Activated T-cell treated with anti-CD3 and anti-CD28 coated beads, Interleukin-2, amount 50 U/mL, for 48 hours (primary cell): ENCODE measurements around the gene PCDHB3.
"Not testable (repeated sequence)": the region's sequence is repeated elsewhere in the genome, so short reads cannot be mapped to it uniquely, and the experiment has no call there.

Experiments
- DNase-seq, 2 experiments: peaks; one replicate each; pipeline ENCODE4 v3.0.0-alpha.2; 2020

The PCDHB3 gene

GRCh38 chr5:141100243-141100805 is at the start of gene PCDHB3:
Gene PCDHB3, plus strand, starts transcription at chr5:141100473. Its CDS starts 177 bp downstream, at chr5:141100650.
- DNase-seq: peak; percentile 53 to 61

DNA sequence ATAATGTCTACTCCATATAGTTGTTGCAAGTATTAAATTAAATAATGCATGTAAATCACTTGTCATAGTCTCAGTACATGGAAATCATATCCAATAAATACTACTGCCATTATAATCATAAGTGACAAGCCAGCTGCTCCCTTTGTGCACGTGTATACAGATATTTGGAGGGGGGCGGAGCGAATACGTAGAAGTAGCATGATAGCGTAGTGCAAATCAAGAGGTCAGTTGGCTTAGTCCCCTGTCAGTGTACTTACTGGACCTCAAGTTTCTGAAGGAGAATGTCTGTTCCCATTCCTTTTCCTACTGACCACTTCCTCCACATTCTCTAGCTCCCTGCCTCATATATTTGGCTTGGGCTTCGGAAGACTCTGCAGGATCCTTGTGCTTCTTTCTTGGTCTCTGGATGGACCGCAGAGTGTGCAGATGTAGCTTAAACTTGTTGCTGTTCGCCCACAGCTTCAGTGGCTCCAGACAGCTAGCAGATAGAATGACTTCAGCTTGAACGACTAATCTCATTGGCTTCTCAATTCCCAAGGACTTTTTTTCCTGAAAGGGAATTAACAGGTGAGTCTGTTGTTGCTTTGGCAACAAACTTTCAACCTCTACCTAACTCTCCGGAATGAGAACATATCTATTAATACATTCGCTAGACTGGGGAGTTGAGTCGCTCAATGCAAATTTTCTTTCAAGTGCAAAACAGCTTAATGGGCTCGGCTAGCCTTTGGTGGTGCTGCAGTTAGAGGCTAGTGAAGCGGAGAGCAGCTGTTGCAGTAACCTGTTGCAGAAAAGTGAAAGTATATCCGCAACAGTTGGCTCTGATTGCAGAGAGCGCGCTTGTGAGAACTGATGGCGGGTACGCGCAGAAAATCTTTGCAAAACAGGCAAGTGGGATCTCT is 49.4 kb upstream of the PCDHB3 start, which contains the start of gene PCDHB1:
Gene PCDHB1, plus strand, starts transcription at position 753 of the 899 bp plus-strand sequence. Its CDS starts 97 bp downstream, at position 850.
- no peak for DNase-seq

DNA sequence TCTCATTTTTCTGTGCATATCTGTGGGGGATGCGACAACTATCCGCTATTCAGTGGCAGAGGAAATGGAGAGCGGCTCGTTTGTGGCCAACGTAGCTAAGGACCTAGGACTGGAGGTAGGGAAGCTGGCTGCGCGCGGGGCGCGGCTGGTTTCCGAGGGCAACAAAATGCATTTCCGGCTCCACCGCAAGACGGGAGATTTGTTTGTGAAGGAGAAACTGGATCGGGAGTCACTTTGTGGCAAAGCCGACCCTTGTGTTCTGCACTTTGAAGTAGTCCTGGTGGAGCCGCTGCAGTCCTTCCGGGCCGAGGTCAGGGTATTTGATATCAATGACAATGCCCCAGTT is 48.8 kb upstream of the PCDHB3 start:
- DNase-seq: no peak

DNA sequence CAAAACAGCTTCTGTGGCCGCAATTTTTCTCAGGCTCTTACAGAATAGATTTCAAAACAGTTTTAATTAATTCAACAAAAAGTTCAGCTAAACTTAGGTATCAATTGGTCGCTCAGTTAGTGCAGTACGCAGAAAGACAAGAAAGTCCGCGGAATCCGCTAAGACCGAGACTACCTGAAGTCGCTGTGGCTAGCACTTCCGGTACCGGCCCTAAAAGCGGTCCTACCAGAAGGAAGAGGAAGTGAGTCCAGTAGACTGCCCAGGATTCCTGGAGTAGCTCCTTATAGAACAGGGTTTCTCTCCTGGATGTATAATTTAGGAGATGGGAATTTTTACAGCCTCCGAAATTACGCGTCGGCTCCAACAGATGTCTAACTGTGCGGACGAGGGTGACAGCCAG is 22.4 kb upstream of the PCDHB3 start:
- DNase-seq: no peak

DNA sequence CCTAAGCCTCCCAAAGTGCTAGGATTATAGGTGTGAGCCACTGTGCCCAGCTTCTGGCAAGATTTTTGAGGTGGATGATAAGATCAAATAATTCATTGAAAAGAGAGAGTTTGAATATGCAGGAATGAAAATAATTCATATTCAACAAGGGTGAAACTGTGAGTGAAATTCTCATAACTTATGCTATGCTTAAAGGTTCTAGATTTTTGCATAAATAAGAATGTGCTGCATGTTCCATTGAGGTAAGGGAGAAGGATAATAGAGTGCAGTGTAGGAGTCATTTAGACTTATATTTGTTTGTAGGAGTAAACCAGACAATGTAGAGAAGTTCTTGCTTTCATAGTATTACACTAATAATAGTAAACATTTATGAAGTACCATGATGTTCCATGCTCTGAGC is 18.0 kb upstream of the PCDHB3 start:
- DNase-seq: no peak

DNA sequence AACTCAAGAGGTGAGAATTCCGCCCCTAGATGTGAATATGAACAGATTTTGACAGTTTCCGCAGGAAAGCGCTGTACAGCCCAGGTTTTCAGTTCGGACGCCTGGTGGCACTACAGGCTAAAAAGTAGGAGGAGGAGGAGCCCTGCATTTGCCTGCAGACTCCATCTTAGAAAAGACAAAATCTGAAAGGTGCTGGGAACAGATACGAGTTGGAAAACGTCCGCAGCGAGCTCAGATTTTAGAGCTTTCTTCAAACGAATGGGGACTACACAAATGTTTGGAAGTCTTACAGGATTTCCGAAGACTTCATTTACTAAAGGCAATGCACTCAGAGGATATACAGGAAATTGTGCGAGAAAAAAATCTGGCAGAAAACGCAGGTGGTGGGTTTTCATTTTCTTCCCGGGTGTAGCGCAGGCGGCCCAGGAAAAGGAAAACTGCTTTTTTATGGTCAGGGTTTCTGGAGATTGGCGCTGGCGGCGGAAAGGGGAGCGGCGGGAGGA is 15.7 kb upstream of the PCDHB3 start:
- peak; percentile 34 to 48 for DNase-seq

- DNase-seq: no peak
Observed at GRCh38 chr5:141094481-141095262, 5.6 kb upstream of the PCDHB3 start, which contains the start of gene PCDHB2. Gene PCDHB2, plus strand, starts transcription at chr5:141094615. Its CDS starts 176 bp downstream, at chr5:141094791.

- no peak for DNase-seq
Observed at GRCh38 chr5:141095263-141095641, 5.0 kb upstream of the PCDHB3 start.

DNA sequence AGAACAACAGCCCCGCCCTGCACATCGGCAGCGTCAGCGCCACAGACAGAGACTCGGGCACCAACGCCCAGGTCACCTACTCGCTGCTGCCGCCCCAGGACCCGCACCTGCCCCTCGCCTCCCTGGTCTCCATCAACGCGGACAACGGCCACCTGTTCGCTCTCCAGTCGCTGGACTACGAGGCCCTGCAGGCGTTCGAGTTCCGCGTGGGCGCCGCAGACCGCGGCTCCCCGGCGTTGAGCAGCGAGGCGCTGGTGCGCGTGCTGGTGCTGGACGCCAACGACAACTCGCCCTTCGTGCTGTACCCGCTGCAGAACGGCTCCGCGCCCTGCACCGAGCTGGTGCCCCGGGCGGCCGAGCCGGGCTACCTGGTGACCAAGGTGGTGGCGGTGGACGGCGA is 4.1 kb upstream of the PCDHB3 start:
- DNase-seq: not testable (repeated sequence)

DNA sequence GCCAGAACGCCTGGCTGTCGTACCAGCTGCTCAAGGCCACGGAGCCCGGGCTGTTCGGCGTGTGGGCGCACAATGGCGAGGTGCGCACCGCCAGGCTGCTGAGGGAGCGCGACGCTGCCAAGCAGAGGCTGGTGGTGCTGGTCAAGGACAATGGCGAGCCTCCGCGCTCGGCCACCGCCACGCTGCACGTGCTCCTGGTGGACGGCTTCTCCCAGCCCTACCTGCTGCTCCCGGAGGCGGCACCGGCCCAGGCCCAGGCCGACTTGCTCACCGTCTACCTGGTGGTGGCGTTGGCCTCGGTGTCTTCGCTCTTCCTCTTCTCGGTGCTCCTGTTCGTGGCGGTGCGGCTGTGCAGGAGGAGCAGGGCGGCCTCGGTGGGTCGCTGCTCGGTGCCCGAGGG is 3.7 kb upstream of the PCDHB3 start:
- DNase-seq: not testable (repeated sequence)

DNA sequence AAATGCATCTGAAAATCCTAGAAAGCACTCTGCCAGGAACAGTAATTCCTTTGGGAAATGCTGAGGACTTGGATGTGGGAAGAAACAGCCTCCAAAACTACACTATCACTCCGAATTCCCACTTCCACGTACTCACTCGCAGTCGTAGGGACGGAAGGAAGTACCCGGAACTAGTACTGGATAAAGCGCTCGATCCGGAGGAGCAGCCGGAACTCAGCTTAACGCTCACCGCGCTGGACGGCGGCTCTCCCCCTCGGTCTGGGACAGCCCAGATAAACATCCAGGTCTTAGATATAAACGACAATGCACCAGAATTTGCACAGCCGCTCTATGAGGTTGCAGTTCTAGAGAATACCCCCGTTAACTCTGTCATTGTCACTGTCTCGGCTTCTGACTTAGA is 786 bp downstream of the PCDHB3 start:
- no peak for DNase-seq

DNA sequence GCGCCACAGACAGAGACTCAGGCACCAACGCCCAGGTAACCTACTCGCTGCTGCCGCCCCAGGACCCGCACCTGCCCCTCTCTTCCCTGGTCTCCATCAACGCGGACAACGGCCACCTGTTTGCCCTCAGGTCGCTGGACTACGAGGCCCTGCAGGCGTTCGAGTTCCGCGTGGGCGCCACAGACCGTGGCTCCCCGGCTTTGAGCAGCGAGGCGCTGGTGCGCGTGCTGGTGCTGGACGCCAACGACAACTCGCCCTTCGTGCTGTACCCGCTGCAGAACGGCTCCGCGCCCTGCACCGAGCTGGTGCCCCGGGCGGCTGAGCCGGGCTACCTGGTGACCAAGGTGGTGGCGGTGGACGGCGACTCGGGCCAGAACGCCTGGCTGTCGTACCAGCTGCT is 1.8 kb downstream of the PCDHB3 start:
- not testable (repeated sequence) for DNase-seq

- not testable (repeated sequence) for DNase-seq
Observed at GRCh38 chr5:141102471-141102870, 2.2 kb downstream of the PCDHB3 start.

DNA sequence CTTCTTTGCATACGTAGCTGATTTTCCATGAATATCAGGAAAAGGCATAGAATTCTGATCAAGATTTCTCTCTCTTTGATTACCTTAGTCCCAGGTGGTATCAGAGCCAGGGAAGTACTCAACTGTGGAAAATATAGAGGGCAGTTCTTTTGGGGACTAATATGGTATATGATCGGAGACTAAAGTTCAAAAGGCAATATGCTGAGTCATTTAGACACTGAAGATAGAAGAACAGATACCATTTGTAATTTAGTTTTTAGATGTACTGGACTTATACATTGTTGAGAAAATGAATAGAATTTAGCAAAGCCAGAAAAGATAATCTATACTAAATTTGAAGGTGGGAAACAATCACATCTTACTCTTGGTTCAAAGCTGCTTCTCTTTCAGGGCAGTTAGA is 5.1 kb downstream of the PCDHB3 start:
- DNase-seq: no peak

DNA sequence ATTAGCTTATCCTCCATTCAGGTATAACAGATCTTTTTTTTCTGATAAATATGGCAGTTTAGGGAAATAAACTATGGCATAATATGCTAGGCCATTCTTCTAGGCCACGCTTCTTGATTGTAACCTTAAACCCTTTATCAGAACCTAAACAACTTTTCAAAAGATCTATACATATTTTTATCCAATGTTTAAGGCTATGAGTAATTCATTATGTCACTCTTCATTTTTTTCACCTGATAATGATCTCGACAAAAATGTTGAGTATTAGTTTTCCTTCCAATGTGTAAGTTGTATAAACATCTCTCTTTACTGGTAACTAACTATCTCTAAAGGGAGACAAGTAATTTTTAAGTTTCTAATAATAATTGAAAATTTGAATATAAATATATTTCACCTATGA is 19.0 kb downstream of the PCDHB3 start:
- DNase-seq: no peak

- DNase-seq: no peak
Observed at GRCh38 chr5:141121563-141121962, 21.3 kb downstream of the PCDHB3 start, which contains the start of gene PCDHB4. Gene PCDHB4, plus strand, starts transcription at chr5:141121818. Its CDS starts 181 bp downstream, at chr5:141121999.

- DNase-seq: no peak
Observed at GRCh38 chr5:141121985-141122384, 21.7 kb downstream of the PCDHB3 start.

- not testable (repeated sequence) for DNase-seq
Observed at GRCh38 chr5:141123396-141124135, 23.3 kb downstream of the PCDHB3 start.

- no peak for DNase-seq
Observed at GRCh38 chr5:141127305-141127704, 27.0 kb downstream of the PCDHB3 start.

- DNase-seq: no peak
Observed at GRCh38 chr5:141135030-141135717, 34.9 kb downstream of the PCDHB3 start, which contains the start of gene PCDHB5. Gene PCDHB5, plus strand, starts transcription at chr5:141135206. Its CDS starts 229 bp downstream, at chr5:141135435.

DNA sequence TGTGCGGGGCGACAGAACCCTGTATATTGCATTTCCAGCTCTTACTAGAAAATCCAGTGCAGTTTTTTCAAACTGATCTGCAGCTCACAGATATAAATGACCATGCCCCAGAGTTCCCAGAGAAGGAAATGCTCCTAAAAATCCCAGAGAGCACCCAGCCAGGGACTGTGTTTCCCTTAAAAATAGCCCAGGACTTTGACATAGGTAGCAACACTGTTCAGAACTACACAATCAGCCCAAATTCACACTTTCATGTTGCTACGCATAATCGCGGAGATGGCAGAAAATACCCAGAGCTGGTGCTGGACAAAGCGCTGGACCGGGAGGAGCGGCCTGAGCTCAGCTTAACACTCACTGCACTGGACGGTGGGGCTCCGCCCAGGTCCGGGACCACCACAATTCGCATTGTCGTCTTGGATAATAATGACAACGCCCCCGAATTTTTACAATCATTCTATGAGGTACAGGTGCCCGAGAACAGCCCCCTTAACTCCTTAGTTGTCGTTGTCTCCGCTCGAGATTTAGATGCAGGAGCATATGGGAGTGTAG is 35.5 kb downstream of the PCDHB3 start:
- DNase-seq: no peak
